Stimulated activated CD8-positive, alpha-beta memory T cell treated with anti-CD3 and anti-CD28 coated beads, Interleukin-7, amount 100 ng/mL, for 24 hours (primary cell): ENCODE results near the gene ITLN2.
"Not testable (repeated sequence)": the region's sequence is repeated elsewhere in the genome, so short reads cannot be mapped to it uniquely, and the experiment has no call there.

Experiments used
- DNase-seq: peaks from one replicate; pipeline ENCODE4 v3.0.0-alpha.2; 2020; ENCODE audit warnings: low read depth

The ITLN2 gene

DNA sequence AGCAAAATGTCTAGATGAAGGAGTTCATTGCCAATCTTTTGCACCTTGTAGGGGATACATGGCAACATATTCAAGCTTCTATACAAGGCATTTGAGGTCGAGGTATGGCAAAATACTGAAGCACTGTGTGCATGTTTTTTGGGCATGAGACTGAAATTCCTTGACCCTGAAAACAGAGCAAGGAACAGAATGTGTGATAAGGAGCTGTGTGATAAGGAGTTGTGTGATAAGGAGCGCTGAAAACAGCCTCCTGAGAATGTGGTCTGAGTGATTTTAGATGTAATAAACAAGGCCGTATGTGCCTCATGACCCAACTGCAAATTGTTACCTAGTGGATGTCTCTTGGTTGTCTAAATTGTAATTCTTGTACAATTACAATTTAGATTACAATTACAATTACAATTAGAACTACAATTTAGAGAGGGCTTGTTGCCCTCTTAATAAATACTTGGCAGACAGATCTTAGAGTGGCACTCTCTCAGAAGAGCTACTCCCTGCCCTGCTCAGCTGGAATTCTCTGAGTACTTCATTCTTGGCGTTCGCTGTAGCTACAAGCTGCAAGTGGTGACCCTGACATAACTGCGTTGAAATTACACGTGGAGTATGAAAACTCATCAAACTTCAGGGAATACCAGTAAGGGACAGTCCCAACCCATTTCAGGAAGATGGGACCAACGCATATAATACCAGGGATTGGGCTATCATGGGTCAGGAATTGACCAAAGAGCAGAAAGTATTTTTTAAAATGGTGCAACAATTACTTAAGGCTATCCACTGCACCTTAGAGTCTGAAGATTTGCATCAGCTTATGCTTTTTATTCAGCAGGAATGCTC, 49.6 kb downstream of the ITLN2 start:
- DNase-seq = no peak

- not testable (repeated sequence) for DNase-seq
Observed at GRCh38 chr1:160902251-160902650, 52.4 kb downstream of the ITLN2 start.

GRCh38 chr1:160901768-160902167, 52.8 kb downstream of the ITLN2 start:
- DNase-seq = no peak

- DNase-seq = not testable (repeated sequence)
Observed at GRCh38 chr1:160900683-160901082, 53.9 kb downstream of the ITLN2 start.
